ENCODE data around the gene PACRG.
"Not testable (repeated sequence)": the region's sequence is repeated elsewhere in the genome, so short reads cannot be mapped to it uniquely, and the experiment has no call there.

The PACRG gene

GRCh38 chr6:163314791-163315470 is 587.2 kb downstream of the PACRG start:
- no peak for DNase-seq (ENCODE audit: low read depth)

- DNase-seq (ENCODE audit: low read depth) = not testable (repeated sequence)
Observed at GRCh38 chr6:163316866-163317495, 589.2 kb downstream of the PACRG start.

GRCh38 chr6:163318071-163318786 is 590.5 kb downstream of the PACRG start:
- DNase-seq (ENCODE audit: low read depth) = no peak

GRCh38 chr6:163319609-163320366 is 592.0 kb downstream of the PACRG start:
- DNase-seq (ENCODE audit: low read depth) = no peak

- no peak for DNase-seq (ENCODE audit: low read depth)
Observed at GRCh38 chr6:163320402-163320801, 592.6 kb downstream of the PACRG start.

GRCh38 chr6:163320804-163321203 is 593.0 kb downstream of the PACRG start:
- no peak for DNase-seq (ENCODE audit: low read depth)

GRCh38 chr6:163321717-163322116 is 593.9 kb downstream of the PACRG start:
- DNase-seq (ENCODE audit: low read depth) = no peak

- DNase-seq (ENCODE audit: low read depth) = no peak
Observed at GRCh38 chr6:163323274-163323673, 595.5 kb downstream of the PACRG start.

- no peak for DNase-seq (ENCODE audit: low read depth)
Observed at GRCh38 chr6:163323705-163324104, 595.9 kb downstream of the PACRG start.

- no peak for DNase-seq (ENCODE audit: low read depth)
Observed at GRCh38 chr6:163324326-163324687, 596.5 kb downstream of the PACRG start.

GRCh38 chr6:163324688-163325389 is 597.1 kb downstream of the PACRG start:
- DNase-seq (ENCODE audit: low read depth) = no peak

- no peak for DNase-seq (ENCODE audit: low read depth)
Observed at GRCh38 chr6:163325390-163325784, 597.6 kb downstream of the PACRG start.

- no peak for DNase-seq (ENCODE audit: low read depth)
Observed at GRCh38 chr6:163327165-163327880, 599.5 kb downstream of the PACRG start.

- no peak for DNase-seq (ENCODE audit: low read depth)
Observed at GRCh38 chr6:163327921-163328320, 600.1 kb downstream of the PACRG start.

- no peak for DNase-seq (ENCODE audit: low read depth)
Observed at GRCh38 chr6:163328411-163328810, 600.6 kb downstream of the PACRG start.

- no peak for DNase-seq (ENCODE audit: low read depth)
Observed at GRCh38 chr6:163329991-163330390, 602.2 kb downstream of the PACRG start.

GRCh38 chr6:163331245-163331644 is 603.5 kb downstream of the PACRG start:
- DNase-seq (ENCODE audit: low read depth) = no peak

GRCh38 chr6:163332575-163332974 is 604.8 kb downstream of the PACRG start:
- DNase-seq (ENCODE audit: low read depth) = no peak

- DNase-seq (ENCODE audit: low read depth) = no peak
Observed at GRCh38 chr6:163333038-163333437, 605.3 kb downstream of the PACRG start.

GRCh38 chr6:163333701-163334663 is 606.2 kb downstream of the PACRG start:
- DNase-seq (ENCODE audit: low read depth) = no peak

All from activated T-helper 1 cell treated with Interleukin-2 at 50 U/mL for 16 hours (primary cell).